H9 (cell line): ENCODE data around the gene PDGFRB. TPM values are rescaled to one million over a fixed set of nuclear protein-coding genes. Genes with fewer than 3 reads are reported as not detected.

ENCODE experiments used
- DNase-seq: peaks from one replicate; pipeline ENCODE4 v3.0.0-alpha.2; 2017
- H2AFZ ChIP-seq: one replicate; pipeline ENCODE4 v1.6.1; 2013; ENCODE audit warnings: mild to moderate bottlenecking, low read length, control low read depth, moderate library complexity
- H2AK5ac ChIP-seq: 2 replicates; pipeline ENCODE4 v1.6.1; 2013; ENCODE audit warnings: low read length, control low read depth, mixed read lengths; ENCODE audit not compliant: insufficient read length
- H2BK120ac ChIP-seq: one replicate; pipeline ENCODE4 v1.6.1; 2013; ENCODE audit warnings: low read depth, mild to moderate bottlenecking, low read length, control low read depth, inconsistent platforms; ENCODE audit not compliant: poor library complexity, severe bottlenecking
- H2BK12ac ChIP-seq: 2 replicates; pipeline ENCODE4 v1.6.1; 2013; ENCODE audit warnings: low read length, control low read depth, mixed read lengths, low read depth; ENCODE audit not compliant: insufficient read length
- H2BK15ac ChIP-seq: 2 replicates; pipeline ENCODE4 v1.6.1; 2013; ENCODE audit warnings: low read depth, low read length, control low read depth
- H2BK20ac ChIP-seq: one replicate; pipeline ENCODE4 v1.6.1; 2013; ENCODE audit warnings: low read depth, mild to moderate bottlenecking, low read length, control low read depth, inconsistent platforms; ENCODE audit not compliant: poor library complexity, severe bottlenecking
- H2BK5ac ChIP-seq: 2 replicates; pipeline ENCODE4 v1.6.1; 2013; ENCODE audit warnings: low read length, control low read depth, mixed read lengths; ENCODE audit not compliant: insufficient read length
- H3K14ac ChIP-seq: 2 replicates; pipeline ENCODE4 v1.6.1; 2013; ENCODE audit warnings: low read length, control low read depth; ENCODE audit not compliant: insufficient read depth
- H3K18ac ChIP-seq: 2 replicates; pipeline ENCODE4 v1.6.1; 2013; ENCODE audit warnings: low read depth, mild to moderate bottlenecking, mixed read lengths, low read length, control low read depth; ENCODE audit not compliant: insufficient read length
- H3K23ac ChIP-seq: 2 replicates; pipeline ENCODE4 v1.6.1; 2013; ENCODE audit warnings: low read length, control low read depth, mixed read lengths, low read depth; ENCODE audit not compliant: insufficient read length
- H3K23me2 ChIP-seq: 2 replicates; pipeline ENCODE4 v1.6.1; 2013; ENCODE audit warnings: low read depth, mild to moderate bottlenecking, mixed read lengths, low read length, control low read depth; ENCODE audit not compliant: insufficient read length, poor library complexity, severe bottlenecking
- H3K27ac ChIP-seq: 2 replicates; pipeline ENCODE4 v1.5.1; 2013; ENCODE audit warnings: low read length, control low read depth, mixed read lengths, low read depth; ENCODE audit not compliant: insufficient read length
- H3K27me3 ChIP-seq: 2 replicates; pipeline ENCODE4 v1.6.1; 2013; ENCODE audit warnings: low read length, control low read depth, inconsistent platforms; ENCODE audit not compliant: insufficient read depth
- H3K4ac ChIP-seq: 2 replicates; pipeline ENCODE4 v1.6.1; 2013; ENCODE audit warnings: low read depth, mild to moderate bottlenecking, control low read depth, inconsistent platforms, low read length, moderate library complexity
- H3K4me1 ChIP-seq: 2 replicates; pipeline ENCODE4 v1.6.1; 2013; ENCODE audit warnings: low read length, control low read depth, inconsistent platforms; ENCODE audit not compliant: insufficient read depth
- H3K4me2 ChIP-seq: 2 replicates; pipeline ENCODE4 v1.6.1; 2013; ENCODE audit warnings: low read length, control low read depth, mixed read lengths; ENCODE audit not compliant: insufficient read length, insufficient read depth
- H3K56ac ChIP-seq: 2 replicates; pipeline ENCODE4 v1.6.1; 2013; ENCODE audit warnings: low read depth, mild to moderate bottlenecking, mixed read lengths, low read length, control low read depth; ENCODE audit not compliant: insufficient read length
- H3K79me1 ChIP-seq: 2 replicates; pipeline ENCODE4 v1.6.1; 2013; ENCODE audit warnings: low read depth, mild to moderate bottlenecking, moderate library complexity, low read length, control low read depth, inconsistent platforms; ENCODE audit not compliant: insufficient read depth, poor library complexity, severe bottlenecking
- H3K79me2 ChIP-seq: 2 replicates; pipeline ENCODE4 v1.6.1; 2013; ENCODE audit warnings: low read length, control low read depth, inconsistent platforms; ENCODE audit not compliant: insufficient read depth
- H3K9ac ChIP-seq: 2 replicates; pipeline ENCODE4 v1.6.1; 2013; ENCODE audit warnings: low read length, control low read depth, mixed read lengths; ENCODE audit not compliant: insufficient read length; ENCODE audit errors: extremely low read depth
- H3K9me3 ChIP-seq: one replicate; pipeline ENCODE4 v1.6.1; 2013; ENCODE audit warnings: low read depth, low read length, inconsistent platforms; ENCODE audit not compliant: control insufficient read depth
- H3T11ph ChIP-seq: one replicate; pipeline ENCODE4 v1.6.1; 2013; ENCODE audit warnings: mild to moderate bottlenecking, low read length, control low read depth, inconsistent platforms
- H4K20me1 ChIP-seq: one replicate; pipeline ENCODE4 v1.6.1; 2013; ENCODE audit not compliant: control insufficient read depth, insufficient read length, insufficient read depth
- H4K5ac ChIP-seq: 2 replicates; pipeline ENCODE4 v1.6.1; 2013; ENCODE audit warnings: low read depth, mild to moderate bottlenecking, mixed read lengths, low read length, control low read depth; ENCODE audit not compliant: insufficient read length
- H4K8ac ChIP-seq: replicated peaks from 2 replicates; pipeline ENCODE4 v1.6.1; 2013; ENCODE audit warnings: low read length, control low read depth, mixed read lengths, low read depth; ENCODE audit not compliant: insufficient read length
- H4K91ac ChIP-seq: 2 replicates; pipeline ENCODE4 v1.6.1; 2013; ENCODE audit warnings: low read depth, mild to moderate bottlenecking, moderate library complexity, mixed read lengths, low read length, control low read depth; ENCODE audit not compliant: insufficient read length
- H3K27ac Mint-ChIP-seq, 3 experiments: 2 replicates in 2 of 3; 3 replicates in 1 of 3; pipeline ENCODE4 v1.8.0; 2020 to 2021; ENCODE audit warnings: mixed read lengths in 3 of 3, mild to moderate bottlenecking in 1 of 3, moderate library complexity in 1 of 3
- H3K27me3 Mint-ChIP-seq: 2 replicates; pipeline ENCODE4 v1.8.0; 2021; ENCODE audit warnings: low read depth, mild to moderate bottlenecking, moderate library complexity, mixed read lengths
- H3K36me3 Mint-ChIP-seq, 3 experiments: 2 replicates in 2 of 3; 3 replicates in 1 of 3; pipeline ENCODE4 v1.8.0; 2020 to 2021; ENCODE audit warnings: low read depth in 3 of 3, mixed read lengths in 3 of 3; ENCODE audit not compliant: insufficient read depth in 1 of 3
- H3K4me1 Mint-ChIP-seq, 2 experiments: 2 replicates each; pipeline ENCODE4 v1.8.0; 2020; ENCODE audit warnings: mixed read lengths in 2 of 2
- H3K4me3 Mint-ChIP-seq, 2 experiments: 2 replicates in 1 of 2; 3 replicates in 1 of 2; pipeline ENCODE4 v1.8.0; 2020 to 2021; ENCODE audit warnings: mild to moderate bottlenecking in 2 of 2, mixed read lengths in 2 of 2, moderate library complexity in 1 of 2
- H3K9me3 Mint-ChIP-seq, 2 experiments: 2 replicates in 1 of 2; 3 replicates in 1 of 2; pipeline ENCODE4 v1.8.0; 2020; ENCODE audit warnings: mild to moderate bottlenecking in 2 of 2, mixed read lengths in 2 of 2, moderate library complexity in 1 of 2
- CTCF ChIP-seq: fragments of 200-600 bp; sonication (generic); conservative IDR thresholded peaks from 3 replicates; pipeline ENCODE4 v1.8.0; 2021; ENCODE audit warnings: antibody characterized with exemption, mild to moderate bottlenecking
- WGBS: extraction: QIAGEN DNeasy Blood & Tissue Kit; methylation state at CpG from one replicate; pipeline ENCODE4 v1.1.7; 2013; ENCODE audit warnings: missing lambda C conversion rate, low lambda C conversion rate, mixed read lengths; ENCODE audit not compliant: insufficient read length; ENCODE audit errors: extremely low coverage; 5-methylcytosine and 5-hydroxymethylcytosine counted together
- total RNA-seq: library from RNA; stranded (reverse); gene quantifications from 2 replicates; pipeline ENCODE4 v1.2.1, GENCODE V29; 2021

Gene PDGFRB
- total RNA-seq, 1 experiment from 2014 or later: 2.2 TPM

DNA sequence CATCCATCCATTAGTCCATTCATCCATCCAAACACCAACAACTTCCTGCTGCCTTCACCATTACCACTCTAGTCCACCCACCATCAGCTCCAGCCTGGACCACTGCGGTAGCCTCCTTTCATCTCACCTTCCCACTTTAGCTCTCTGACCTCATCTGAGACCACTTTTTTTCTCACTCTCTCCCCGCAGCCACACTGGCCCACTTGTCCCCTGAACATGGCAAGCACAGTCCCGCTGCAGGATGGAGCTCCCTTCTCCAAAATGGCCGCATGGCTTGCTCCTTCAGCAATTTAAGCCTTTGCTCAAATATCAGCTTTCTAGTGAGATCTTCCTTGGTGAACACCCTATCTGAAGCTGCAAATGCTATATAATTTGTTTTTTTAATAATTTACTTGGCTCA lies 80.4 kb downstream of the PDGFRB start:
- Histone ChIP-seq H3K9ac (no peak overlapping the region), H2AK5ac (no peak overlapping the region), H2BK120ac (no peak overlapping the region), H3K23ac (no peak overlapping the region), H3K79me1 (no peaks in the 10 kb centered on the region), H4K5ac (no peak overlapping the region), H2BK20ac (no peak overlapping the region), H3K27me3 (no peaks in the 10 kb centered on the region), H2AFZ (no peak overlapping the region), H3K23me2 (no peaks in the 10 kb centered on the region), H3K27ac (no peak overlapping the region), H3K4me1 (no peaks in the 10 kb centered on the region), H3T11ph (no peak overlapping the region), H4K91ac (no peak overlapping the region), H3K4ac (no peak overlapping the region), H3K18ac (no peak overlapping the region), H4K20me1 (no peaks in the 10 kb centered on the region), H3K14ac (no peak overlapping the region), H2BK5ac (no peak overlapping the region), H2BK15ac (no peak overlapping the region), H3K4me2 (no peak overlapping the region), H3K9me3 (no peaks in the 10 kb centered on the region), H2BK12ac (no peak overlapping the region), H4K8ac (no peak overlapping the region), H3K56ac (no peak overlapping the region), H3K79me2 (no peaks in the 10 kb centered on the region)
- WGBS: no CpG with 5 or more reads among the region's 4 CpGs
- Mint-ChIP-seq H3K27ac (no peak overlapping the region), H3K36me3 (no peaks in the 10 kb centered on the region), H3K4me1 (no peaks in the 10 kb centered on the region), H3K27me3 (peaks cover 7% of the 10 kb centered on the region), H3K4me3 (no peak overlapping the region), H3K9me3 (no peaks in the 10 kb centered on the region)
- no peak for TF ChIP-seq CTCF
- no peak for DNase-seq
